Stimulated activated CD4-positive, alpha-beta T cell treated with anti-CD3 and anti-CD28 coated beads, Interleukin-2, amount 100 ng/mL, for 24 hours (primary cell): Measurements from ENCODE around the gene GLIS1.
A peak's percentile ranks its signal among the peaks of the same experiment; 100 is the strongest.

Experiments used
- DNase-seq, 2 donors: peaks; one replicate each; pipeline ENCODE4 v3.0.0-alpha.2; 2020

The GLIS1 gene

DNA sequence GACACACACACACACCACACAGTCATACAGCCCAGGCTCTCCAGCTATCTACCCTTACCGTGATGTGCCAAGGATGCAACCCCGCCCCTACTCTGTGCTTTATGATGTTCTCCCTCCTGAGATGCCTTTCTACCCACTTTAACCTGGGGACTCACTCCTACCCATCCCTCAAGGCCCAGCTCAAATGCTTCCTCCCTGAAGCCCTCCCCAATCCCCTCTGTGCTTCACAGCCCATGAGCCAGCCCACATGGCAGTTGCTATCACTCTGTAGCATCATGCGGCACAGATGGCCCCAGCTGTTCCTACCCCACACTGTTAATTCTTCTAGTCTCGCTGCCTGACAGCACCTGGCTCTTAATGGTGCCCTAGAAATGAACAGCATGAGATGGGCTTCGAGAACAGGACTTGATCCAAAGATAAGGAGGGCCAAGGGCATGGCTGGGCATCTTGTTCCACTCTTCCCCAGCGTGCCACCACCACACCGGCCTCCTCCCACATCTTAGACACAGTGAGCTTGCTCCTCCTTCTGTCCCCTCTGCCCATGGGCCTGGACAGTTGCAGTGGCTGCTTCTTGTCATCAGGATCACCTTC lies 109.8 kb downstream of the GLIS1 start:
- DNase-seq, result peak in 1 of 2 donors; percentile 4

GRCh38 chr1:53628286-53628955 lies 110.5 kb downstream of the GLIS1 start:
- peak in 1 of 2 donors; percentile 5 for DNase-seq

DNA sequence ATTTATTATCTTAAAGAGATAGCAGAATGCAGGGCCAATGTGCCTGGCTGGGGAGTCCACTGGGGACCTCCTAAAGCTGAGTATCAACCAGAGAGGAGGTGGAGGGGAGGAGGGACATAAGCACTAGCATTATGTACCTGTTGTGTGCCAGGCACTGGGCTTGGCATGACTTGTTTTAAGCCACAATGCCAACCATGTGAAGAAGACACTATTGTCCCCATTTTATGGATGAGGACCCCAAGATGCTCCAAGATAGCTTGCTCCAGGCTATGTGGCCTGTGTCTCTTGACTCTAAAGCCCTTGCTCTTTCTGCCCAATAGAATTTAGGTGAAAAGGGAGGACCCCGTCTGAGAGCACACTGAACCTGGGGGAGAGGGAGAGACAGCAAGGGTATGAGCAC lies 111.3 kb downstream of the GLIS1 start:
- DNase-seq, result peak in 1 of 2 donors; percentile 6

GRCh38 chr1:53627031-53627430 lies 111.9 kb downstream of the GLIS1 start:
- peak in 1 of 2 donors; percentile 4 for DNase-seq

GRCh38 chr1:53626616-53627015 lies 112.3 kb downstream of the GLIS1 start:
- peak in 1 of 2 donors; percentile 7 for DNase-seq

GRCh38 chr1:53625766-53626520 lies 113.0 kb downstream of the GLIS1 start:
- peak in 1 of 2 donors; percentile 6 for DNase-seq

DNA sequence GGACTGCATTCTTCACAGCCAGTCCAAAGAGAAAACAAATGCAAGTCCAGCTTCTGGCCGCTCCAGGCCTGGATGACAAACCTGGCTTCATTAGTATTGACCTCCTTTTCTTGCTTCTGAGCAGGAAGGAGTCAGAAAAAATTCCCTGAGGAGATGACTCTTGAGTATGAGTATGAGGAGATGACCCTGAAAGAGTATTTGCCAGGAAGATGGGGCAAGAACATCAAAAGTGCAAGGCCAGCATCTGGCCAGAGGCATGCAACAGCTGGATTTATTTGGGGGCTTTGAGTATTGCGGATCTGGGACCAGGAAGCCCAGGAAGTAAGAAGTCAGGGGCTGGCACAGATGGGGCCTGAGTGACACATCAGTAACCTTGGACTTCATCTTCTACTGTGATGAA lies 113.9 kb downstream of the GLIS1 start:
- DNase-seq, result no peak

GRCh38 chr1:53622531-53622930 lies 116.4 kb downstream of the GLIS1 start:
- peak in 1 of 2 donors; percentile 6 for DNase-seq

DNA sequence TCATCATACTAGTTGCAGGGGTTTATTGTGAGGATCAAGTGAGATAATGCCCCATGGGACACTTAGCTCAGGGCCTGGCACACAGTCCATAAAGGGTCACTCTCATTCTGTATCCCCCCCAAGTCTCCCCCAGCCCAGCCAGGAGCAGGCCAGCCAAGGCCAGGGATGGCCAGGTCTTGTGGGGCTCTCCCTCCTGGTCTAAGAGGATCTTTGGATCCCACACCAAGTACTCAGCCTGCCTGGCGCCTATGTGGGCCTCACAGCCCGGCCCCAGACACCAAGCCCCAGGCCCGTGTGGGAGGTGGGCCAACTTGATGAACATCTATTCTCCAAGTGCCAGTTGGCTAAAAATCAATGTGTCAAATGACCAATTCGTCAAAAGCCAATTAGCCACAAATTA lies 117.8 kb downstream of the GLIS1 start:
- no peak for DNase-seq

- no peak for DNase-seq
Observed at GRCh38 chr1:53620061-53620855, 118.7 kb downstream of the GLIS1 start.

- DNase-seq, result no peak
Observed at GRCh38 chr1:53619367-53620060, 119.5 kb downstream of the GLIS1 start.

GRCh38 chr1:53618500-53619366 lies 120.2 kb downstream of the GLIS1 start:
- no peak for DNase-seq

GRCh38 chr1:53617851-53618499 lies 121.0 kb downstream of the GLIS1 start:
- DNase-seq, result no peak

GRCh38 chr1:53617382-53617781 lies 121.6 kb downstream of the GLIS1 start:
- peak in 1 of 2 donors; percentile 3 for DNase-seq

DNA sequence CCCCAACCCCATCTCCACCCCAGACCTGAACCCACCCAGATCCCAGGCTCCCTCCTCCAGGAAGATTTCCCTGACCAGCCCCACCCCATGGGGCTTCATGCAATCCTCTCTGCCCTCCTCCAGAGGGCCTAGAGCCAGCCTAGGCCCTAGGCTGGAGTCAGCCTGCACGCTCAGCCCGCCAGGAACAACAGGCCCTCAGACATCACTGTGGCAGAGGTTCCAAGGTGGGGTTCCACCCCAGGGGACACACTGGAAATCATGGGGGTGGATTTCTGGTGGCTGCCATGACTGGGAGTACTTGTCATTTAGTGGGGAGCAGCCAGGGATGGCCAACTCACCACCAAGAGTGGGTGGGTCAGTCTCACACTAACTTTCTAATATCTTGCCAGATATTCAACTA lies 122.0 kb downstream of the GLIS1 start:
- DNase-seq, result peak in 1 of 2 donors; percentile 6

DNA sequence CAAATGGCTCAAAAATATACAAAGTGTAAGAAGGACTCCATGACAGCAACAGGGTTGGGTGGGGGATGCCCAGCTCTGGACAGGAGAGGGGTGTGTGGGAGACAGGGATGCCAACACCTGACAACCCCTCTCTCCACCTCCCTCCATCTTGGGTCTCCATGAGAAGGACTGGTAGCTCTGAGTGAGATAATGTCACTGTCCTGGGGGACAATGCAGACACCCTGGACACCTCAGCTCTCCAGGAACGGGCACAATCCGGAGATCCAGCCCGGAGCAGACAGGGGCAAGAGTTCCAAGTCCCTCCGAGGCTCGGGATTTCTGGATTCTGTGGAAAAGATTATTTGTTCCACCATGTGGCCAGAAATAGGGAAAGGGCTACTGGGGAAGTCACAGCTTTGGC lies 122.5 kb downstream of the GLIS1 start:
- peak in 1 of 2 donors; percentile 3 for DNase-seq

GRCh38 chr1:53615101-53615500 lies 123.9 kb downstream of the GLIS1 start:
- peak in 1 of 2 donors; percentile 4 for DNase-seq

- DNase-seq, result no peak
Observed at GRCh38 chr1:53614231-53615021, 124.5 kb downstream of the GLIS1 start.

GRCh38 chr1:53608676-53609075 lies 130.3 kb downstream of the GLIS1 start:
- DNase-seq, result no peak

- DNase-seq, result no peak
Observed at GRCh38 chr1:53608071-53608470, 130.9 kb downstream of the GLIS1 start.
